NCI-H2171 (cell line): ENCODE results near the gene ARL5A.
A peak's percentile ranks its signal among the peaks of the same experiment; 100 is the strongest.

Experiments
- DNase-seq: peaks from one replicate; lab custom pipeline; 2025; lab: John Stamatoyannopoulos, UW

ARL5A gene

GRCh38 chr2:151840216-151841046 is 12.2 kb upstream of the ARL5A start:
- no peak for DNase-seq

- DNase-seq: no peak
Measured at GRCh38 chr2:151837926-151838325, 9.7 kb upstream of the ARL5A start.

DNA sequence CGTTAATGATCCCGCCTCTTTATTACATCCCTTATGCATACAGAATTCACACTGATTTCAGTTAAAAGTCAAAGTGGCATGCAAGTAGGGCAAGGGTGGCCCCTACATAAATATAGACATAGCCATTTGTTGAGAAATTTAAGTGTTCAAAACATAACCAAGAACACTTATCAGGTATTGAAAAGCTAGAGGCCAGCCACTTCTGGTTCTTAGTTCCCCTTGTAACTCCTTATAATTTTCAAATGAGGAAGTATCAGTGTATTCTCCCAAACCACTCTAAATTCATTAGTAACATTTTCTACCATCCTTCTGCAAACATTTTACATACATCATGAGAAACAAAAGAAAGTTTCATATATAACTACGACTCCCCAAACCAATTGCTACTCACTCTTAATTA is 5.8 kb upstream of the ARL5A start:
- no peak for DNase-seq

DNA sequence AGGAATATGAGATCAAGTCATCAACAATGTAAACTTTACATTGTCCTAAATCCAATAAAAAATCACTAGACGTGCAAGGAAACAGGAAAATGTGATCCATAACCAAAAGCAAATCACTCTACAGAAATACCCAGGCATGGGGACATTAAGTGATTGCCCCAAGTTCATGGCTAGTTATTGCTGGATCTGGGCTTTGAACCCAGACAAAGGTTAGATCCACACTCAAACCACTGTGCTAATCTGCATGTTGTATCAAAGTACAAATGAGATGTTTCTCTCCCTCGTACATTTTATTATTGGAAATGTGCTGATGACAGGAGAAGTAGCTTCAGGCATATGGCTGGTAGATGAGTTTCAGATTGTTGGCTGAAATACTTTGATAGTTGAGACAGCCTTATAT is 2.7 kb upstream of the ARL5A start:
- DNase-seq: no peak

DNA sequence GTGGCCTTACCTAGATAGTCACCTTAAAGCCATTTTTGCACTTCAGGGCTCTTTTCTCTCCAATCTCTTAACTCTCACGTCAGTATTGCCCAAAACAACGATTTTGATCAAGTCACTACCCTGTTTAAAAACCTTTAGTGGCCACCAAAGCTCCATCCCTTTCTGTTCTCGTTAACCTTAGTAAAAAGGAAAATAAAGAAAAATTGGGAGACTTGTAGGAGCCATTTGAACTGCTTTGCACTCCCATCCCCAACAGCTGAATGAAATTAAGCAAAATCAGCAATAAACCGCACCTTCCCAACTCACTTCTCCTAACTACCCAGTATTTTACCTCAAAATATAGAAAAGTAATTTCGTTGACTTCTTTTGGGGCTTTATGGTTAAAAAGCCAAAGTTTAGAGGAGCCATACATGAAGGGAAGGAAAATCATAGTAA is 686 bp upstream of the ARL5A start:
- no peak for DNase-seq

DNA sequence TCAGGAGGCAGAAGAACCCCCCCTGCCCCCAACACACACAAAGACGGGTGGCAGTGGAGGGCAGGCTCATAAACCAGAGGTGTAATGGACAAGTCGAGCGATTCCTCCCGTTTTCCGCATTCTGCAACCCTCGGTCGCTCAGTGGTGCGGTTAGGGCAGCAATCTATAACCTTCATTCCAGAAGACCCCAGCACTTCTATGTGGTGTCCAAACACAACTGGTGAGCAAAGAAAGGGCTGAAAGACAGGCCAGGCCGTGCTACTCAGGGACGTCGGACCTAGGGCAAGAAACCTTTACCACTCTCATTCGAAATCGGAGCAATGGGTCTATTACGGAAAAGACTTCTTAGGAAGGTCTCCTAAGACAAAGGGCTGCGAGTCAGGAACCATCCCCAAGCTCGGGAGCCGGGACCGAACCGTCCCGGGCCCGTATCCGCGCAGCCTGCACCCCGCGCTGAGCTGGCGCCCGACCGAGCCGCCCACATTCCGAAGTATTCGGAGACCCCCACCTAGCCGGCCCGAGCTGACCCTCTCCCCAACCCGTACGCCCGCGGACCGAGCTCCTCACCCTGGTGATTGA is 568 bp downstream of the ARL5A start:
- DNase-seq: no peak

- no peak for DNase-seq
Measured at GRCh38 chr2:151826737-151827157, 1.5 kb downstream of the ARL5A start.

DNA sequence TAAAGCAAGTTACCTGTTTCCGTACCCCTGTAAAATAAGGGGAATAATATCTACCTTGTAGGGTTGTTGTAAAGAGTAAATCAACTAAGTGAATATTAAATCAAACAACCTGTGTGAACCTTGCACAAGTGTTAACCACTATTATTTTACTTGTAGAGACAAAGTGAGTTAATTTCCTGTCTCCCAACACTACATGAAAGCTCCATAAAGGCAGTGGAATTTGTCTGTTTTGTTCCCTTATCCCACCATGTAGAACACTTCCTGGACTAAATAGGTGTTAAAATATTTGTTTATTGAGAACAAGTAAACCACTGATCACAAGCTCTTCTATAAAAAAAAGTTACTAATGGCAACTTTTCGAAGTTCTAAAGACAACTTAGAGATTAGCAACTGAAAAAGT is 3.3 kb downstream of the ARL5A start:
- no peak for DNase-seq

DNA sequence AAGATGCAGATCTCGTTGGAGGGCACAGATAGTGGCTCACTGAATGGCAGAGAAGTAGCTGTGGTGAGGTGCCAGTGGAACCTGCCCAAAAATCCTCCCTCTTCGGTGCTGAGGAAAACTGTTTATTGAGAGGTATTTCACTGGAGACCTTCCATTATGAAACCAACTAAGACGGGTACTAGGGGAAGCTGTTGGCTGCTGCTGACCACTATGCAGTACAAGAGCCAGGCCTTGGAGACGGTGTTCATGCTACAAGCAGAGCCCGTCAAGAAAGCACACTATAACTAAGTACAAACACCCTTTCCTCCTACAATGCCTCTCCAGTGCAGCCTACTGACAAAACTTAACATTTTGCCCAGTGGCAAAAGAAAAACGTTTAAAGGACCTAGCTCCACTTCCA is 4.6 kb downstream of the ARL5A start:
- no peak for DNase-seq

GRCh38 chr2:151819920-151820319 is 8.3 kb downstream of the ARL5A start:
- no peak for DNase-seq

DNA sequence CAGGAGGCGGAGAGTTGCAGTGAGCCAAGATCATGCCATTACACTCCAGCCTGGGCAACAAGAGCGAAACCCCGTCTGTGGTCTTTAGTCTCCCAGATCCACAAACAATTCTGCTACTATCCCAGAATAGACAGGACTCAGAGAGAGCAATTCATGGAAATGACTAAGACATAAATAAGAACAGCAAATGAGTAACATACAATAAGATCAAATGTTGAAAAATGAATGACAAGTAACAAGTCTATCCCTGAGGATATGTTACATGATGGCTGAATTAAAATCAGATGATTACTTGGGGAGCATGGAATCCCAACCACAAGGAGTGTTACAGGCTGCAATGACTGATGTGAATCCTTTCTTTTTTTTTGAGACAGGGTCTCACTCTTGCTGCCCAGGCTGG is 10.3 kb downstream of the ARL5A start:
- DNase-seq: no peak

DNA sequence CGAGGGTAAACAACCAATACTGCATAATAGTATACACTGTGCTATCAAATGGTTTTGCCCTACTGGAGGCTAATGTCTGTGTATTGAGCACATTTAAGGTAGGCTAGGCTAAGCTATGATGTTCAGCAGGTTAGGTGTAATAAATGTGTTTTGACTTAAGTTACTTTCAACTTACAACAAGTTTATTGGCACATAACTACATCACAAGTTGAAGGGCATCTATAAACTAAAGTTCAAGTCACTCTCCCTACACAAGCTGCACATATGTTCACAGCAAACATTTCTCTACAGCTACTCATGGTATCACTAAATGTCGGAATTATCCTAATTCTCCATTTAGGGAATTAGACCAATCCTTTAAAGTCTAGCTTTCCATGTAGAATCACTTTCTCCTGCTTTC is 11.4 kb downstream of the ARL5A start:
- no peak for DNase-seq

GRCh38 chr2:151815821-151816489 is 12.3 kb downstream of the ARL5A start:
- no peak for DNase-seq

DNA sequence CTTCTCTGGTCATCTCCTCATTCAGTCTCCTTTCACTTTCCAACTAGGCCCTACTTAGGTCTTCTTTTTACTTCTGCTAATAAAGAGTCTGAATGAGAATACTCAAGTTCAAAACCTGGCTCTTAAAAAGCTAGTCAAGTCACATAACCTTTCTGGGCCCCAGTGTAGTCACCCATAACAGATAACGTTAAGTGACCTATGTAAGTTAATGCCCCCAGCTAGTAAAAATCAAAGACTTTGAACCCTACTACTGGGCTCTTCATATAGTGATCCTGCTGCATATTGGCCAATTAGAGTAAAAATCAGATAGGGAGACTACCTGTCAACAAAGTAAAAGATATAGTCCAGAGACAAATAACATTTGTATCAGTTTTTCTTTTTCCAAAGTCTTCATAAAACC is 17.7 kb downstream of the ARL5A start:
- DNase-seq: no peak

DNA sequence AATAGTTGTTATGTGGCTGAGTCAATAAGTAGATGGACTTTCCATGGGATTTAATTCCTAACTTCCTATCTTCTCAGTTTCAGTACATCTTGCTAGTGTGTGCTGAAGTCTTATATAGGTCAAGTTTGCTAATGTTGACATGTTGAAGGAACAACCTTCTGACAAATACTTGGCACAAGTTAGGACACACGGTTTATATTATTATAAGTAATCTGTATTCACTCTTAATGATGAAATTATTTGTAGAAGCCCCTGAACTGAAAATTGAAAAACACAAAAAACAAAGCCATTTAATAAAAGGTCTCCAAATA is 19.2 kb downstream of the ARL5A start:
- no peak for DNase-seq

- DNase-seq: peak; percentile 6
Measured at GRCh38 chr2:151808258-151809072, 19.8 kb downstream of the ARL5A start.

- no peak for DNase-seq
Measured at GRCh38 chr2:151805961-151806360, 22.3 kb downstream of the ARL5A start.

DNA sequence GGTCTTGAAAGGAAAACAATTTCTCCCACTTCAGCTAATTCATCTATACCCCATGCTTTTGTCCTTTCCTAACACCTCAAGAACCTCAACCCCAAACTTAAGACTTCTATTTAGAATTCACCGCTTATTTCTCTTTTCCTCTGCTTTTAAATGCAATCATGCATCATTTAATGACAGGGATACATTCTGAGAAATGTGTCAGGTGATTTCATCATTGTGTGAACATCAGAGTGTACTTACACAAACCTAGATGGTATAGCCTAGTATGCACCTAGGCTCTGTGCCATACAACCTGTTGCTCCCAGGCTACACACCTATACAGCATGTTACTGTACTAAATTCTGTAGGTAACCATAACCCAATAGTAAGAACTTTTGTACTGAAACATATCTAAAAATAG is 22.9 kb downstream of the ARL5A start:
- no peak for DNase-seq

DNA sequence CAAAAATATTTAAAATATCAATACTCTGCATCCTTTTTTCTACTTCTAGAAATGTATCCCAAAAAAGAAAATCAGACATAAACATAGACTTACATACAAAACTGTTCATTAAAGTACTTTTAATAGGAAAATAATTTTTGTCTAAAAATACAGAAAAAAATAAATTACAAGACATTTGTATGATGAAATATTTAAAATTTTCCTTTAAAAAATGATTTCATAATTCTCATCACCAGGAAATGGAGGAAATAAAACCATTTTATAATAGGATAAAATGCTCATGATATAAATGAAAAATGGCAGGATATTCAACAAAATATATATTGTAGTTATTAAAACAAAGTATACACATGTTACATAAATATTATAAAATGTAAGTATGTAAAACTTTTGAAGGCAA is 24.4 kb downstream of the ARL5A start:
- no peak for DNase-seq

DNA sequence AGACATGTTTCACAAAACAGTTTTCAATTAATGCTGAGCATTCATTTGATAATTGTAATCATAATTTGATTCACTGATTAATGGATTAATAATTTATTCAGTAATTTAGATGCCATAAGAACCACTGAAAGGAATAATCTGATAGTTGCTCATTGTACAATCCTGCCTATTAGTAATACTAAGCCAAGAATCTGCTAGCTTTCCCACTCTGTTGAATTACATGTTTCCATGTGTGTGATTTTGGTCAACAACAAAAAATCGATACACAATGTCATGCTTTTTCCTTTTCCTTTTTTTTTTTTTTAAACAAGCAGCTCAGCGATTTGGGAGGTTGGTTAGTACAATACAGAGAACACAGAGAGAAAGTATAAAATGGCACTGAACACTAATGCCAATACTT is 25.9 kb downstream of the ARL5A start:
- DNase-seq: no peak

- no peak for DNase-seq
Measured at GRCh38 chr2:151799886-151800292, 28.3 kb downstream of the ARL5A start.

DNA sequence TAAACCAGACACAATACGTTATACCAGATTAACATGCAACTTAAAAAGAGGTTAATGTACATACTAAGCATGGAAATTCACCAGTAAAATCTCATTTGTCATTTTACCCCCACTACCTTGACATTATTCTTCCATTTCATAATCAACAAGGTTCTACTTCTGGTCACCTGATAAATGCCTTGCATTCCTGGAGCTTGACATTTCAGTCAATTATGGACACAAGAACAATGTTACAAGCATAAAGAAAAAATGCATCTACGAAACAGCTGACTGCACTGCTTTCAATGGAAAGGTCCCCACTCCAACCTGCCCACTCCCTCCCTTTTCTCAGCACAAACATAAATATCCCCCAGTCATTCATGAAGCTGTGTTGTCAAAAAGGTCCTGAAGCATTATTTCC is 31.4 kb downstream of the ARL5A start:
- no peak for DNase-seq
